ENCODE measurements around the gene NCR2.

NCR2 gene

DNA sequence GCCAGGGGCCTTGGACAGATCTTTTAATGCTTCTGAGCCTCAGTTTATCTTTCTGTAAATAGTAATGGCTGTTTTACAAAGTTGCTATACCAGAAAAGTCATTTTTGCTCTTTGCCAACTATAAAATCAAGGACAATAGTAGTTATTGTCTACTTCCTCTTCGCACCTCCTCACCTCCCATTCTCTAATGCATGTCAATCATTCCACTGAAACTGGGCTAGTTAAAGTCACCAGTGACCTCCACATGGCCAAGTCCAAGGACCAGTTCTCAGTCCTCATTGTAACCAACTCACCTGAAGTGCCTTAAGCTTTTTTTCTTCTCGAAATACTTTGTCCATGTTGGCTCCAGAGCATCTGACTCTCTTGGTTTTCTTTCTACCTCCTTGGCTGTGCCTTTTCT is 51.2 kb downstream of the NCR2 start:
- intact Hi-C loops (cut with DNase I) = no loop called here
- no peak for DNase-seq

DNA sequence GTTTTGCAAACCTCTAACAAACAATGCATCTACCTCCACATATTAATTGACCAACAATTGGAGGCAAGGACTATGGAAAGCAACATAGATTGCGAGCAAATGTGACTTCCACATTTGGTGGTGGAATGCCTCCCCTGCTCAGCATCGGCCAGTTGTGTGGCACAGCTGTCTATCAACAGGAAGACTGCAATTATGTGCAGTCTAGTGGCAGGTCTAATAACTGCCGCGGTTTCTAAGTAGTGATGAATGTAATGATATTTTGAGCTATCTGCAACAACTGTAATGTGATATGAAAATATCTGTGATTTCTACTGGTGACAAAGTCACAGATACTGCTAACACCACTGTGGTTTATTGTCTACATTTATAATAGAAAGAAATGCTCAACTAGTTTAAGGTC is 56.8 kb downstream of the NCR2 start:
- no peak for DNase-seq
- intact Hi-C loops (cut with DNase I) = no loop called here

DNA sequence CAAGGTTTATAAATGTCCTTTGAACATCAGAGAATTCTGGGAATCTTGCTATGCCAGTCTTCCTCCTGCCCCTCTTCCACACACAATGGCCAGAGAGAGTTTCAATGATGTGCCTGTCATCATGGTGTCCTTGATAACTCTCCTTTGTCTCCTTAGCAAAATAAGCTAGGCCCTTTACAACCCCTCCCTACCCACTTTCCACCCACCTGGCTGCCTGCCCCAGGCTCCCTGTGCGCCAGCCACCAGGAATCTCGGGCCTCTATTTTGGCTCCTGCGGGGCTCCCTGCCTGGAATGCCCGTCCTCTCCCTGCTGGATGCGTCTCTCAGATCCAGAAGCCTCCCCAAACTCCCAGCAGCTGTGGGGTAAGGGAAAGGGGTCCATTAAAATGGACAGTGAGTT is 60.9 kb downstream of the NCR2 start:
- no peak for DNase-seq

DNA sequence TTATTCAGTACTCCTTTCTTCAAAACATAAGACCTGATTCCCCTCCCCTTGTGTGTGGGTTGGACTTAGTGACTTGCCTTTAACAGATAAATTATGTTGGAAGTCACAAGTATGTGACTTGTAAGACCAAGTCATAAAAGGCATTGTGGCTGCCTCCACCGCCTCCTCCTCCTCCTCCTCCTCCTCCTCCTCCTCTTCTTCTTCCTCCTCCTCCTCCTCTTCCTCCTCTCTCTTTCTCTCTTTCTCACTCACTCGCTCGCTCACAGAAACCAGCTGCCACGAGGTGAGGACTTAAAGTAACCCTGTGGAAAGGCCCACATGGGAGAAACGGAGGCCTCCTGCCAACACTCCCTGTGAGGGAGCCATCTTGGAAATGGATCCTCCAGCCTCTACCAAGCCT is 64.0 kb downstream of the NCR2 start:
- DNase-seq = no peak
- intact Hi-C loops (cut with DNase I) = no loop called here

More for the DNA sequence above, 60.9 kb downstream of the NCR2 start:
- intact Hi-C loops (cut with DNase I) = no loop called here

Measured in posterior cingulate gyrus (tissue), 11 donors.